Suprapubic skin (tissue), 4 donors: ENCODE measurements around the gene RSPH10B2. TPM values are rescaled to one million over a fixed set of nuclear protein-coding genes. Genes with fewer than 3 reads are reported as not detected.
"Not testable (repeated sequence)": the region's sequence is repeated elsewhere in the genome, so short reads cannot be mapped to it uniquely, and the experiment has no call there.

Experiments used
- DNase-seq, 2 donors: peaks; one replicate each; pipeline ENCODE4 v3.0.0-alpha.2; 2019; ENCODE audit warnings: low spot score in 2 of 2
- H3K27ac ChIP-seq: fragments of 200-600 bp; sonication (generic); one replicate; pipeline ENCODE4 v1.5.1; 2019
- H3K27me3 ChIP-seq: fragments of 200-600 bp; sonication (generic); one replicate; pipeline ENCODE4 v1.5.1; 2019
- H3K36me3 ChIP-seq: fragments of 200-600 bp; sonication (generic); one replicate; pipeline ENCODE4 v1.5.1; 2019
- H3K4me1 ChIP-seq: fragments of 200-600 bp; sonication (generic); one replicate; pipeline ENCODE4 v1.5.1; 2019
- H3K4me3 ChIP-seq: fragments of 200-600 bp; sonication (generic); one replicate; pipeline ENCODE4 v1.5.1; 2019; ENCODE audit warnings: mild to moderate bottlenecking
- H3K9me3 ChIP-seq: fragments of 200-600 bp; sonication (generic); one replicate; pipeline ENCODE4 v1.5.1; 2019
- EP300 ChIP-seq: sonication (generic); formaldehyde crosslinking; IDR thresholded peaks from one replicate; pipeline ENCODE4 v1.6.1; 2017; ENCODE audit warnings: antibody characterized with exemption
- POLR2A ChIP-seq, 2 donors: fragments of 450-650 bp; IDR thresholded peaks; one replicate each; pipeline ENCODE4 v1.6.1; 2017; ENCODE audit warnings: antibody characterized with exemption in 2 of 2, mild to moderate bottlenecking in 2 of 2, moderate library complexity in 2 of 2
- POLR2AphosphoS5 ChIP-seq, 3 donors: sonication (generic); formaldehyde crosslinking; IDR thresholded peaks; one replicate each; pipeline ENCODE4 v1.6.1; 2017; ENCODE audit warnings: antibody characterized with exemption in 3 of 3
- WGBS: methylation state at CpG from one replicate; pipeline ENCODE4 v1.1.5; 2018; 5-methylcytosine and 5-hydroxymethylcytosine counted together
- total RNA-seq, 4 donors: library from RNA; depleted of rRNA; stranded (reverse); fragments of >200 nt; gene quantifications; one replicate each; pipeline ENCODE4 v1.1.0, GENCODE V29; 2016
- TF ChIP-seq, protein P1 (sequence below), 2 donors: fragments of 200-600 bp in 1 of 2; fragments of 450-650 bp in 1 of 2; sonication (generic) in 1 of 2; IDR thresholded peaks; one replicate each; pipeline ENCODE4 v1.5.1; 2016 to 2019; ENCODE audit warnings: antibody characterized with exemption in 2 of 2, mild to moderate bottlenecking in 1 of 2, moderate library complexity in 1 of 2

Gene RSPH10B2
- total RNA-seq, 4 donors from 2014 or later = not detected

DNA sequence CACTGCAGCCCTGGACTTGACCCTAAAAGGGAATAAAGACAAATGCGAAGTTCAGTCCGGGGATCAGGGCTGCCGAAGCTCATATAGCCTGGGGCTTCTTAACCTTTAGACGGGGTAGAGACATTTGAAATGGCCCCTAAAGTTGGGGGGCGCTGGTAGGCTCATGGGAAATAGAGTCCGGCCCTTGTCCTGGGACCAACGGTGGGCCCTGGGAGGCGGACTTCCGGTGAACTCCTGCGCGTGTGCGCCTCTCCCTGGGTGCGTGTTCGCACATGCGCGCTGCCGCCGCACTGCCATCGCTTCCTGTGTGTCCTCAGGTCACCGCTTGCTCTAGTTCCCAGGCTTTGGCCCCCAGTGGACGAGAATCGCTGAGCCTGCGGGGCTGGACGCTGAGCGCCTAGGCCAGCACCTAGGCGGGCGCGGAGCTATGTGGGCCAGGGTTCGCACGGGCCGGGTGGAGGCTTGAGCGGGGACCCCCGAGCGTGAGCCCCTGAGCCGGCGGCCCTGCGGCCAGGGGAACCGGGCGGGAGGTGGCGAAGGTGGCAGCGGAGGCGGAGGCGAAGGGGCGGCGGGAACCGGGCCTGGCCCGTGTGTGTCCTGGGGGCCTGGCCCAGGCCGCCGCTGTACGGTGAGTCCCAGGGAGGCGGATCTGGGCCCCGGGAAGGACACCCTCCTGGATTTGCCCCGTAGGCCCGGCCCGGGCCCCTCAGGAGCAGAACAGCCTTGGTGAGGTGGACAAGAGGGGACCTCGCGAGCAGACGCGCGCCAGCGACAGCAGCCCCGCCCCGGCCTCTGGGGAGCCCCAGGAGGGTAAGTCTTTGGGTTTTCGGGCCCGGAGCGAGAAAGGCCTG, 24.2 kb upstream of the RSPH10B2 start:
- peak overlapping the region; percentile 86 for H3K4me3 ChIP-seq
- WGBS = 5% methylated on average over 4 of the region's 66 CpGs

DNA sequence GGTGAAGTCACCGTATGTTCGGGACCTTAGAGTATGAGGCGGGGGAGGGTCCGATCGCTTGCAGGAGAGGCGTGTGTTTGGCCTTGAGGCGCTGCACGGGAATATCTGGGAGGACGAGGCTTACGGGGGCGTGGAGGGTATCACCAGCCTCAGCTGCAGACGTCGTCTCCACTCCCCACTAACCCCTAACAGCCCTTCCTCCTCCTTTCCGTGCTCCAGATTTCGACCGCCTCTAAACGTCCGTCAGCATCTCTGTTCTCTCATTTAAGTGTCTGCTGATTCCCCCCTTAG, 23.6 kb upstream of the RSPH10B2 start:
- Histone ChIP-seq H3K9me3 (no peaks in the 10 kb centered on the region), H3K27me3 (peaks cover under 1% of the 10 kb centered on the region), H3K27ac (peak overlapping the region; percentile 71), H3K36me3 (peaks cover 13% of the 10 kb centered on the region), H3K4me3 (peak overlapping the region; percentile 86), H3K4me1 (peaks cover 14% of the 10 kb centered on the region)
- 3% methylated on average over 5 of the region's 18 CpGs for WGBS
- TF ChIP-seq, protein P1, sequence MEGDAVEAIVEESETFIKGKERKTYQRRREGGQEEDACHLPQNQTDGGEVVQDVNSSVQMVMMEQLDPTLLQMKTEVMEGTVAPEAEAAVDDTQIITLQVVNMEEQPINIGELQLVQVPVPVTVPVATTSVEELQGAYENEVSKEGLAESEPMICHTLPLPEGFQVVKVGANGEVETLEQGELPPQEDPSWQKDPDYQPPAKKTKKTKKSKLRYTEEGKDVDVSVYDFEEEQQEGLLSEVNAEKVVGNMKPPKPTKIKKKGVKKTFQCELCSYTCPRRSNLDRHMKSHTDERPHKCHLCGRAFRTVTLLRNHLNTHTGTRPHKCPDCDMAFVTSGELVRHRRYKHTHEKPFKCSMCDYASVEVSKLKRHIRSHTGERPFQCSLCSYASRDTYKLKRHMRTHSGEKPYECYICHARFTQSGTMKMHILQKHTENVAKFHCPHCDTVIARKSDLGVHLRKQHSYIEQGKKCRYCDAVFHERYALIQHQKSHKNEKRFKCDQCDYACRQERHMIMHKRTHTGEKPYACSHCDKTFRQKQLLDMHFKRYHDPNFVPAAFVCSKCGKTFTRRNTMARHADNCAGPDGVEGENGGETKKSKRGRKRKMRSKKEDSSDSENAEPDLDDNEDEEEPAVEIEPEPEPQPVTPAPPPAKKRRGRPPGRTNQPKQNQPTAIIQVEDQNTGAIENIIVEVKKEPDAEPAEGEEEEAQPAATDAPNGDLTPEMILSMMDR (IDR thresholded peaks at IDR 0.05) = no peak
- TF ChIP-seq POLR2AphosphoS5 (IDR thresholded peaks at IDR 0.05) (no peak), EP300 (no peak), POLR2A (IDR thresholded peaks at IDR 0.05) (no peak)
- no peak for DNase-seq

More for the DNA sequence above, 24.2 kb upstream of the RSPH10B2 start:
- peak; percentile 93 to 94 for DNase-seq
- H3K36me3 ChIP-seq = peaks cover 9% of the 10 kb centered on the region
- H3K4me1 ChIP-seq = peaks cover 14% of the 10 kb centered on the region
- H3K27ac ChIP-seq = peak overlapping the region; percentile 71
- peaks cover 4% of the 10 kb centered on the region for H3K27me3 ChIP-seq
- TF ChIP-seq POLR2AphosphoS5 (IDR thresholded peaks at IDR 0.05) = no peak
- peak in 1 of 2 donors; percentile 22 for TF ChIP-seq POLR2A (IDR thresholded peaks at IDR 0.05)
- TF ChIP-seq, protein P1 (IDR thresholded peaks at IDR 0.05) = no peak
- no peak for TF ChIP-seq EP300
- no peaks in the 10 kb centered on the region for H3K9me3 ChIP-seq

DNA sequence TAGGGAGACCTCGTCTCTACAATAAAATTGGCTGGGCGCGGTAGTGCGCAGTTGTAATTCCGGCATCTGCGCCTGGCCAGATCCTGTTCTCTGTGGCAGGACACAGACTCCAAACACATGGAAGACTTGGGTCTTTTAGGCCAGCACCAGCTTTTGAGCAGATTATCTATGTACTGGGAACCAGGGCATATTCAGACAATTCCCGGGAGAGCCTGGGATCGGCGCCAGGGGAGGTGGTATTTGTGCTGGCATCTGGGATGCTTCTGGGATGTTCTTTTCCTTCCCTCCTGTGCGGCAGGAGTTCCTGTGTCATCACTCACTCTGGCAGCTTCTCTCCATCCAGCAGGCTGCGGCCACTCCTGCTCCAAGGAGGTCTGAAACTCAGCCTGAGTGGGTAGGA, 15.5 kb upstream of the RSPH10B2 start:
- H3K4me1 ChIP-seq, H3K27ac ChIP-seq, H3K4me3 ChIP-seq, DNase-seq, H3K27me3 ChIP-seq, H3K9me3 ChIP-seq: not testable (repeated sequence)
- peaks cover 53% of the 10 kb centered on the region for H3K36me3 ChIP-seq
- WGBS = no CpG with 5 or more reads among the region's 11 CpGs

DNA sequence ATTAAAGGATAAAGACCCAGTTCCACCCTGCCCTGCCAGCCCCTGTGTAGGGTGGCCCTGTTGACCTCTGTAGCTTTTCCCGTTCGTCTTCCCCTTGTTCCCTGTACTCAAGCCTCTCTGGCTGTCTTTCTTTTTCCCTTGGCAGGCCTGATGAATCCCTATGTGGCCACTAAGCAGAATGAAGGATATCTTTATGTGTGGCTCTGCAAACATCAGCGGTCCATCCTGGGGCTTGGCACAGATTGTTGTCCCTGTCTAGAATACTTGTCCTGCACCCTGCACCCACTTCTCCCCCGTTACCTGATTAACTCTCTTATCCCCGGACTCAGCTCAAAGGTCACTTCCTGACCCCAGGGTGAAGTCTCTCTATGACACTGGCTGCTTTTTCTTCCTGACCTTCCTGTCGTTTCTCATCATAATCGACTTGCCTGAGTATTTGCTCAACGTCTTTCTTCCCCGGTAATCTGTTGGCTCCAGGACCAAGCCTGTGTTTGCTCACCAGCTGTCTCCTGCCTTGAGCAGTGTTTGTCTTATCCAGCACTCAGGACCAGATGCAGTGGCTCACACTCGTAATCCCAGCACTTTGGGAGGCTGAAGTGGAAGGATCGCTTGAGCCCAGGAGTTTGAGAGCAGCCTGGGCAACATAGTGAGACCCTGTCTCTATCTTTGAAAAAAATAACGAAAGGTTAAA, 9.3 kb upstream of the RSPH10B2 start:
- DNase-seq, H3K27me3 ChIP-seq, H3K4me1 ChIP-seq, H3K4me3 ChIP-seq, H3K9me3 ChIP-seq, H3K27ac ChIP-seq: not testable (repeated sequence)
- 96% methylated on average over 2 of the region's 12 CpGs for WGBS
- H3K36me3 ChIP-seq = peaks cover 16% of the 10 kb centered on the region

DNA sequence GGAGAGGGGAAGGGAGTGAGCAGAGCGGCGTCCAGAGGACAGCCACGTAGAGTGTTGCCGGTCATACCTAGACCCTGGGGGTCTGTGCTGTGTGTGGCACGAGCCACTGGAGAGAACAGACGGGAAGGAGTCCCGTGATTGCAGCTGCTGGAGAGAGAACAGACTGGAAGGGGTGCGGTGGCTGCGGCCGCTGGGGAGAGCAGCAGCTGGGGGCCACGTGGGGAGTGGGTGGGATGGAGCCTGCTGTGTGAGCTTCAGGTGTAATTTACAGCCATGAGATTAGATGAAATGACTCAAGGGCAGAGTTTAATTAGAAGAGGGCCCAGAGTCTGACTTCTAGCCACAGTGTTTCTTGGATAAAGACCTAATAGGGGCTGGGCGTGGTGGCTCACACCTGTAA, 4.6 kb upstream of the RSPH10B2 start:
- not testable (repeated sequence) for H3K9me3 ChIP-seq, H3K36me3 ChIP-seq, H3K27ac ChIP-seq, H3K4me1 ChIP-seq, DNase-seq, H3K4me3 ChIP-seq, H3K27me3 ChIP-seq
- 81% methylated on average over 5 of the region's 12 CpGs for WGBS

DNA sequence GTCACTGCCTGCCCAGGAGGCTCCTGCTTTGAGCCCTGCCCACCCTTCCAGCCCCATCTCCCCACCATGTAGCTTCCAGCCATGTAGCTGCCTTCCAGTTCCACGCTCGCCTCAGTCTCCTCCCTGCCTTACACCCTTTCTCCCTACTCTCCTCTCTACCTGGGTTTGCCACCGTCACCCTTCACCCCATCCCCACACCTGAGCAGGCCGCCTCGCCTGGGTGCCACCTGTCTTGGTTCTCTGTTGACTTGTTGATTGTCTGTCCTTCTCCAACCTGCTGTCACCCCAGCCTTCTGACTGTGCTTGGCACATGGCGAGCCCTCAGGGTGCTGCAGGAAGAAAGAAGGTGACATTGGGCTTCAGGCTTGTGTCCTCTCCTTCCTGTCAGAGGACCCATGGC, 3.7 kb upstream of the RSPH10B2 start:
- 87% methylated on average over 4 of the region's 6 CpGs for WGBS
- H3K36me3 ChIP-seq, DNase-seq, H3K27ac ChIP-seq, H3K4me3 ChIP-seq, H3K4me1 ChIP-seq, H3K9me3 ChIP-seq, H3K27me3 ChIP-seq: not testable (repeated sequence)

DNA sequence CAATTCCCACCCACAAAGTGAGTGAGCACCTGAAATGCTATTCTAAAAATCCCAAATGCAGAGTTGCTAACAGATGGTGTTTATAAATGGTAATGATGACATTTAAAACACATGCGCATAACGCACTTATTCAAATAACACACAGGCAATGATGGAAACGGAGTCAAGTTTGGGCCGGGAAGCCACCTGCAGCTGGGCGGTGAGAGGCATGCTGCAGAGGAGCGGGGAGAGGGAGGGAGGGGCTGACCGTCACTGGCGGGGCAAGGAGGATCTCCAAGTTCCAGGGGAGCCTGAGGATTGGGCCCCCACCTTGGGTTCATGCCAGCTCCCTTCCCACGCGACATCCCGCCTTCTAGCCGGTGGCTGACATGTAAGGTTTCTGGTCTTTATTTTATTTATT, 7.3 kb downstream of the RSPH10B2 start:
- WGBS = 53% methylated on average over 7 of the region's 12 CpGs
- DNase-seq, H3K27me3 ChIP-seq, H3K36me3 ChIP-seq, H3K4me3 ChIP-seq, H3K9me3 ChIP-seq, H3K4me1 ChIP-seq, H3K27ac ChIP-seq: not testable (repeated sequence)

DNA sequence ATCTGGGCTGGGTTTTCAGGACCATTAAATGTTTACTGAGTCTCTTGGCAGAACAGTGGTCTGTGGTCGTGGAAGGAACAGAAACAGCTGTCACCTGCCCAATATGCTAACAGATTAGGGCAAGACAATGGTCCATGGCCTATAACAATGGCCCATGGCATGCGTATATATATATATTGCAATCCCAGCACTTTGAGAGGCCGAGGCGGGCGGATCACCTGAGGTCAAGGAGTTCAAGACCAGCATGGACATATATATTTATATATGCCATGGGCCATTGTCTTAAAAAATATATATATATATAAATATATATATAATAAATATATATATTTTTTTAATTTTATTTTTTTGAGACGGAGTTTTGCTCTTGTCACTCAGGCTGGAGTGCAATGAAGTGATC, 27.7 kb downstream of the RSPH10B2 start:
- 91% methylated on average over 6 of the region's 6 CpGs for WGBS
- H3K27me3 ChIP-seq, DNase-seq, H3K36me3 ChIP-seq, H3K4me3 ChIP-seq, H3K27ac ChIP-seq, H3K4me1 ChIP-seq, H3K9me3 ChIP-seq: not testable (repeated sequence)

DNA sequence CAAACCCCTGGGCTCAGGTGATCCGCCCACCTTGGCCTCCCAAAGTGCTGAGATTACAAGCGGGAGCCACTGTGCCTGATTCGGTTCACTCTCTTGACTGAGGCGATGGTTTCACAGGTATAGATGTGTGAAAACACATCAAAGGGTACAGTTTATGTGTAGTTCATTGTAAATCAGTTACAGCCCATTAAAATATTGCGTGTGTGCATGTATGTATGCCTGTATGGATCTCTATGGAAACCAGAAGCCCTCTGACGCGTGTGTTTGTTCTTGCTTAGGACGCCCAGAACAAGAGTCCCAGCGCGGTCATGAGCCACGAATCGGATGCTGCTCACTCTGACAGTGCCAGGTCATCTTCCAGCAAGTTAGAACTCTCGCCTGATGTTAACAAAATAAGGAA, 35.5 kb downstream of the RSPH10B2 start:
- not testable (repeated sequence) for H3K9me3 ChIP-seq, H3K36me3 ChIP-seq, H3K4me3 ChIP-seq, H3K27me3 ChIP-seq, H3K27ac ChIP-seq, DNase-seq, H3K4me1 ChIP-seq
- WGBS = no CpG with 5 or more reads among the region's 13 CpGs

DNA sequence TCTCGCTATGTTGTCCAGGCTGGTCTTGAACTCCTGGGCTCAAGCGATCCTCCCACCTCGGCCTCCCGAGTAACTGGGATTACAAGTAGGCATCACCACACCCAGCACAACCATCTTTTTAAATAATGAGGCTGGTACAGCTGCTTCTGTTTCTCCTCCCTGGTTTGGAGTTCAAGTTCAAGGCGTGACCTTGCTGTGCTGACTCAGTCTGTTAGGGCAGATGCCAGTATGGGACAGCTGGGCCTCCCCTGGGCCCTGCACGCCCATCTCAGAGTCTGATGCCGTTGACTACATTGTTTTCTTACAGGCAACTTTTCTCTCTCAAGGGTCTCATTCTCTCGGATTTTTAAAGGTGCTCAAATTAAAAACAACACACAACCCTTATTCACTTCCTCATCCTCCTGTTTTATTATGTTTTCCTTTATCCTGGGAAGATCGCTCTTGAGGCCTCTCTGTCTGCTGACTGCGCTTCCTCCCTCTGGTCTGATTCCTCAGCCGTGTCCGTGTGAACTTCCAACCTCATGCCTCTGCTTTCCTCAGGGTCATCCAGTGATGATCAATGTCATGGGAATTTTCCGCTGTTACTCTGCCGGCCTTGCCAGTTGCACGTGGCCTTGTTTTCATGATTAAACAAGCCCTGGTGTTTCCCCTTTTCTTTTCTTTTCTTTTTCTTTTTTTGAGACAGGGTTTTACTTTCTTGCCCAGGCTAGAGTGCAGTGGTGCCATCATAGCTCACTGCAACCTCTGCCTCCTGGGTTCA, 38.4 kb downstream of the RSPH10B2 start:
- DNase-seq, H3K4me3 ChIP-seq, H3K27me3 ChIP-seq, H3K27ac ChIP-seq, H3K9me3 ChIP-seq, H3K4me1 ChIP-seq, H3K36me3 ChIP-seq: not testable (repeated sequence)
- 51% methylated on average over 9 of the region's 15 CpGs for WGBS

DNA sequence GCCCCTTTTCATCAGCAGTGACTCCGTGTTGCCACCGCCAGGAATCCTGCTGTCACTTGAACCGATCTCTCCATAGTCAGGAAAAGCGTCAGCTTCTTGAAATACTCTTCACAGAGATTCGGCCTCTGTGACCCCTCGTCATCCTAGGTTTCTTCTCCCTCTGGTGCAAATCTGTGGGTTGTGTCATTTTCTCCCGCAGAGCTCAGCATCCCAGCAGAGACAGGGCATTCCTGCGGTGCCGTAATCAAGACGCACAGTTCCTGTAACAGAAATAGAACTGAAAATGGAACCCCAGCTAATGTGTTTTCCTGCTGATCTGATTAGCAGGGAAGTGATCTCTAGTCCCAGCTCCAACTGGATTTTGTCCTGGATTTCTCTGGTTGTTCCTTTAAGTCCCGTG, 40.4 kb downstream of the RSPH10B2 start:
- 92% methylated on average over 2 of the region's 11 CpGs for whole genome bisulfite sequencing
- H3K4me3 ChIP-seq, H3K9me3 ChIP-seq, H3K27me3 ChIP-seq, H3K4me1 ChIP-seq, DNase-seq, H3K36me3 ChIP-seq, H3K27ac ChIP-seq: not testable (repeated sequence)
